ENCODE data around the gene CCDC201.
"Not testable (repeated sequence)": the region's sequence is repeated elsewhere in the genome, so short reads cannot be mapped to it uniquely, and the experiment has no call there.

CCDC201 gene

DNA sequence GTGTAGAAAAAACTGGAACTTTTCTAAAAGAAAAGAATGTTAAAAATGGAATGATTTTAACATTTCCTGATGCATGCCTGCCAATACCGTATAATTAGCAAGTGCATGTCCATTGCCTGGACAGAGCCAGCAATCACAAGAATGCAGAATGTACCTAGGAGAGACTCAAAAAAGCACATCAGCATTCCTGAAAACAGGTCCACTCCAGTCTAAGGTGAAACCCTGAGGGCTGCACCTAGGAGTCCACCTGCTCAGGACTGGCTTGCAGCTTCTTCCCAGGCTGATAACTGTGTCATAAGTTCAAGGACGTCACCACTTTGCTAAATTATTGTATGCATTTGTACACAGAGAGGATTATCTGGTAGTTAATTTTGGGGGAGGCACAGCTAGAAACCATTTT is 5.4 kb downstream of the CCDC201 start:
- Histone ChIP-seq H3K9me3 (ENCODE audit: insufficient read depth, low read depth, low read length) (no peaks in the 10 kb centered on the region), H3K36me3 (ENCODE audit: insufficient read depth, low read depth, low read length) (no peaks in the 10 kb centered on the region), H3K9ac (ENCODE audit: low read depth, low read length) (no peak overlapping the region), H3K4me1 (ENCODE audit: insufficient read depth, low read length) (no peaks in the 10 kb centered on the region), H3K27me3 (ENCODE audit: insufficient read depth, low read length) (no peaks in the 10 kb centered on the region), H3K4me3 (ENCODE audit: low read length) (no peak overlapping the region), H3K27ac (ENCODE audit: low read length) (no peak overlapping the region)

- no peak overlapping the region for H3K27ac ChIP-seq (ENCODE audit: low read length)
- H3K4me3 ChIP-seq (ENCODE audit: low read length) = no peak overlapping the region
- no peaks in the 10 kb centered on the region for H3K36me3 ChIP-seq (ENCODE audit: insufficient read depth, low read depth, low read length)
- H3K27me3 ChIP-seq (ENCODE audit: insufficient read depth, low read length) = no peaks in the 10 kb centered on the region
- H3K4me1 ChIP-seq (ENCODE audit: insufficient read depth, low read length) = no peaks in the 10 kb centered on the region
- H3K9me3 ChIP-seq (ENCODE audit: insufficient read depth, low read depth, low read length) = no peaks in the 10 kb centered on the region
- H3K9ac ChIP-seq (ENCODE audit: low read depth, low read length) = no peak overlapping the region
These were observed 7.1 kb downstream of the CCDC201 start for GRCh38 chr7:45865594-45866410.

DNA sequence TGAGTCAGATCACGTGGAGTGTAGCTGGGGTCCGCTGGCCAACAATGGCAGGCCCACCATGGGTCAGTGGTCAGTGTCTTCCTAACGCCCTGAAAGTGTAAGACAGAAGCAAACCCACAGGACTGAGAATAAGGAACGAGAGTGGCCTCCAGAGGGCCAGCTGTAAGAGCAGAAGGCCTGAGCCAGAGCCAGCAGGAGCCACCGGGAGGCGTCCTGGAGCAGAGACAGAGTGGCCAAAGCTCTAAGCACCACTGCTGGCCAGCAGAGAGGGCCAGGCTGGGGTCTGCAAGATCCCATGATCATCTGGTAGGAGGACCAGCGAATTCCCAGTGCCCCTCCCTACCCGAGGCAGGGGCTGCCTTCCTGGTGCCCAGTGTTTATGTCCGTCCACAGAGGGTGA is 9.2 kb downstream of the CCDC201 start:
- Histone ChIP-seq H3K4me1 (ENCODE audit: insufficient read depth, low read length) (no peaks in the 10 kb centered on the region), H3K9ac (ENCODE audit: low read depth, low read length) (no peak overlapping the region), H3K4me3 (ENCODE audit: low read length) (no peak overlapping the region), H3K36me3 (ENCODE audit: insufficient read depth, low read depth, low read length) (no peaks in the 10 kb centered on the region), H3K27me3 (ENCODE audit: insufficient read depth, low read length) (no peaks in the 10 kb centered on the region), H3K27ac (ENCODE audit: low read length) (no peak overlapping the region), H3K9me3 (ENCODE audit: insufficient read depth, low read depth, low read length) (no peaks in the 10 kb centered on the region)

- H3K36me3 ChIP-seq (ENCODE audit: insufficient read depth, low read depth, low read length); H3K9me3 ChIP-seq (ENCODE audit: insufficient read depth, low read depth, low read length): not testable (repeated sequence)
These were observed 16.0 kb downstream of the CCDC201 start for GRCh38 chr7:45856888-45857287.

GRCh38 chr7:45855680-45856079 is 17.2 kb downstream of the CCDC201 start:
- H3K27ac ChIP-seq (ENCODE audit: low read length); H3K4me1 ChIP-seq (ENCODE audit: insufficient read depth, low read length); H3K9ac ChIP-seq (ENCODE audit: low read depth, low read length); H3K27me3 ChIP-seq (ENCODE audit: insufficient read depth, low read length); H3K9me3 ChIP-seq (ENCODE audit: insufficient read depth, low read depth, low read length); H3K36me3 ChIP-seq (ENCODE audit: insufficient read depth, low read depth, low read length); H3K4me3 ChIP-seq (ENCODE audit: low read length): not testable (repeated sequence)

More at GRCh38 chr7:45856888-45857287, 16.0 kb downstream of the CCDC201 start:
- not testable (repeated sequence) for H3K9ac ChIP-seq (ENCODE audit: low read depth, low read length); H3K4me3 ChIP-seq (ENCODE audit: low read length); H3K4me1 ChIP-seq (ENCODE audit: insufficient read depth, low read length); H3K27me3 ChIP-seq (ENCODE audit: insufficient read depth, low read length); H3K27ac ChIP-seq (ENCODE audit: low read length)

GRCh38 chr7:45853491-45853890 is 19.4 kb downstream of the CCDC201 start:
- not testable (repeated sequence) for H3K9ac ChIP-seq (ENCODE audit: low read depth, low read length); H3K36me3 ChIP-seq (ENCODE audit: insufficient read depth, low read depth, low read length); H3K4me3 ChIP-seq (ENCODE audit: low read length); H3K9me3 ChIP-seq (ENCODE audit: insufficient read depth, low read depth, low read length); H3K27ac ChIP-seq (ENCODE audit: low read length); H3K27me3 ChIP-seq (ENCODE audit: insufficient read depth, low read length); H3K4me1 ChIP-seq (ENCODE audit: insufficient read depth, low read length)

- not testable (repeated sequence) for H3K9ac ChIP-seq (ENCODE audit: low read depth, low read length); H3K9me3 ChIP-seq (ENCODE audit: insufficient read depth, low read depth, low read length); H3K36me3 ChIP-seq (ENCODE audit: insufficient read depth, low read depth, low read length); H3K27ac ChIP-seq (ENCODE audit: low read length); H3K4me1 ChIP-seq (ENCODE audit: insufficient read depth, low read length); H3K27me3 ChIP-seq (ENCODE audit: insufficient read depth, low read length); H3K4me3 ChIP-seq (ENCODE audit: low read length)
These were observed 19.9 kb downstream of the CCDC201 start for GRCh38 chr7:45852984-45853383.

DNA sequence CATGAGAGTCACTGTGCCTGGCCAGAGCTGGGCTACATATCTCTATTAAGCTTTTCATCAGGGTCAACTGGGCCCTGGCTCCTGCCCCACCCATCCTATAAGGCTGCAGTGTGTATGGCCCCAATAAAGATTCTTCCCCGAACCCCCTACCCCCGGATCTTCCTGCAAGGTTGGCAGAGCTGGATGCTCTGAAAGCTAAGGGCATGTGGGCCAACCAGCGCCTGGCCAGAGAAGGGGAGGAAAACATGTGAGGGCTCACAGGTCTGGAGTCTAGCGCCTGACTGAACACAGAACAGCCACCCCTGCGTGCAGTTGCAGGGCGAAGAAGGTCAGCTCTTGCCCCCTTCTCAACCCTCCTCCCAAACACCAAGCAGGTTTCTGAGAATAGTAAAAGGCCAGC is 24.1 kb downstream of the CCDC201 start:
- not testable (repeated sequence) for H3K27ac ChIP-seq (ENCODE audit: low read length); H3K4me3 ChIP-seq (ENCODE audit: low read length); H3K9ac ChIP-seq (ENCODE audit: low read depth, low read length); H3K36me3 ChIP-seq (ENCODE audit: insufficient read depth, low read depth, low read length); H3K27me3 ChIP-seq (ENCODE audit: insufficient read depth, low read length); H3K9me3 ChIP-seq (ENCODE audit: insufficient read depth, low read depth, low read length); H3K4me1 ChIP-seq (ENCODE audit: insufficient read depth, low read length)

GRCh38 chr7:45846536-45846935 is 26.3 kb downstream of the CCDC201 start:
- not testable (repeated sequence) for H3K4me1 ChIP-seq (ENCODE audit: insufficient read depth, low read length); H3K36me3 ChIP-seq (ENCODE audit: insufficient read depth, low read depth, low read length); H3K27ac ChIP-seq (ENCODE audit: low read length); H3K9me3 ChIP-seq (ENCODE audit: insufficient read depth, low read depth, low read length); H3K9ac ChIP-seq (ENCODE audit: low read depth, low read length); H3K27me3 ChIP-seq (ENCODE audit: insufficient read depth, low read length); H3K4me3 ChIP-seq (ENCODE audit: low read length)

DNA sequence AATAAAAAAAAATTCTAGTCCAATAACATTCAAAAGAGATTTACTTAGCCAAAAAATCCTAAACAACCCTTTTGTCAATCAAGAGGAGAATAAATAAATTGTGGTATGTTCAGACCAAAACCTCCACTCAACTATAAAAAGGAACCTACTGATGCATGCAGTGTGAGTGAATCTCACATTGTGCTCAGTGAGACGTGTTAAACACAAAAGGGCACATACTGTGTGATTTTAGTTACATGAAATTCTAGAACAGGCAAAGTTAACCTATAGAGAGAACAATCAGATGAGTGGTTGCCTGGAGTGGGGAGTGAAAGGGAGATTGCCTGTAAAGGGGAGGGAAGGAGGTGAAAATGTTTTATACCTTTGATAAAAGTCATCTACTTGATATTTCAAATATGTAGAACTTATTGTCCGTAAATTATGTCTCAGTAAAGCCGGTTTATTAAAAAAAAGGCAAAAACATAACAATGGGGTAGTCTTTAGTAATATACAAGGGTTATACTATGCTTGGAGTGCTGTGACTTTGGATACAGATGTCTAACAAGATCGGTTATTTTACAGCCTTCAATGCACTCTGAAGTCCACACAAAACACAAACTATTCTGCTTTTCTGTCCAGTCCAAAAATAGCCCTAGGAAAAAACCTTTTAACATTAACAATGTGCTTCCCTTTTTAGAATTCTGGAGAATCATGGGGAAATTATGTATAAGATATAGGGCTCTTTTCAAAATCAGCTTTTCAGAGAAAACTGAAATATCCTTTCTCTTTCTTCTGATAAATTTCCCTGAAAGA is 30.8 kb downstream of the CCDC201 start:
- H3K27ac ChIP-seq (ENCODE audit: low read length) = not testable (repeated sequence)

GRCh38 chr7:45838852-45839251 is 34.0 kb downstream of the CCDC201 start:
- H3K4me3 ChIP-seq (ENCODE audit: low read length); H3K27me3 ChIP-seq (ENCODE audit: insufficient read depth, low read length); H3K36me3 ChIP-seq (ENCODE audit: insufficient read depth, low read depth, low read length); H3K27ac ChIP-seq (ENCODE audit: low read length); H3K9ac ChIP-seq (ENCODE audit: low read depth, low read length); H3K9me3 ChIP-seq (ENCODE audit: insufficient read depth, low read depth, low read length); H3K4me1 ChIP-seq (ENCODE audit: insufficient read depth, low read length): not testable (repeated sequence)

More for the DNA sequence above, 30.8 kb downstream of the CCDC201 start:
- H3K9me3 ChIP-seq (ENCODE audit: insufficient read depth, low read depth, low read length); H3K36me3 ChIP-seq (ENCODE audit: insufficient read depth, low read depth, low read length); H3K27me3 ChIP-seq (ENCODE audit: insufficient read depth, low read length); H3K4me1 ChIP-seq (ENCODE audit: insufficient read depth, low read length); H3K4me3 ChIP-seq (ENCODE audit: low read length); H3K9ac ChIP-seq (ENCODE audit: low read depth, low read length): not testable (repeated sequence)

DNA sequence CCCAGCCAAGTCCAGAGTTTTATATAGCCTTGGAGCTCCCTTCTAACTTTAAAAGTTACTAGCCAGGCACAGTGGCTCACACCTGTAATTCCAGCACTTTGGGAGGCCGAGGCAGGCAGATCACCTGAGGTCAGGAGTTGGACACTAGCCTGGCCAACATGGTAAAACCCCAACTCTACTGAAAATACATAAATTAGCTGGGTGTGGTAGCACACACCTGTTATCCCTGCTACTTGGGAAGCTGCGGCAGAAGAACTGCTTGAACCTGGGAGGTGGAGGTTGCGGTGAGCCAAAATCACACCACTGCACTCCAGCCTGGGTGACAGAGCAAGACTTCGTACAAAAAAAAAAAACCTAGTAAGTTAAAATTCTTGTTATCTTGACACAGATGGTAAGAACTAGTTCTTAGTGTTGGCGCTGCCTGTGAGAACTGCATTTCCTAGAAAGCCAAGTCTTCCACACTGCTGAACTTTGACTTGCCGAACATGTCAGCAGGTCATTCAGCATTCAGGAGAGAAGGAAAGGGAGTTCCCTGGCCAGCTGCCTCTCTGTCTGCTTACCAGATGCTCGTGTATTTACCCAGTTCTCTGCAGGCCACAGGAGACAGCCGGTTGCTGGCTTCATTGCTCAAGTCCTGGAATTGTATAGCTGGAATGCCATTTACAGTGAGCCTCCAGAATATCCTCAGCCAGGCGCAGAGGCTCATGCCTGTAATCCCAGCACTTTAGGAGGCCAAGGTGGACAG is 40.3 kb downstream of the CCDC201 start:
- not testable (repeated sequence) for H3K9ac ChIP-seq (ENCODE audit: low read depth, low read length); H3K4me1 ChIP-seq (ENCODE audit: insufficient read depth, low read length); H3K36me3 ChIP-seq (ENCODE audit: insufficient read depth, low read depth, low read length); H3K27me3 ChIP-seq (ENCODE audit: insufficient read depth, low read length); H3K4me3 ChIP-seq (ENCODE audit: low read length); H3K27ac ChIP-seq (ENCODE audit: low read length); H3K9me3 ChIP-seq (ENCODE audit: insufficient read depth, low read depth, low read length)
